ENCODE data around the gene UGCG.
"Not testable (repeated sequence)": the region's sequence is repeated elsewhere in the genome, so short reads cannot be mapped to it uniquely, and the experiment has no call there.

The UGCG gene

GRCh38 chr9:111870774-111871498 lies 25.7 kb upstream of the UGCG start:
- WGBS, 2 experiments (ENCODE audit: insufficient coverage in 2 of 2), result 100% methylated on average over 1 to 2 of the region's 3 CpGs
- Histone ChIP-seq H3K36me3 (ENCODE audit: control insufficient read depth, insufficient read depth, low read length) (no peaks in the 10 kb centered on the region), H3K27ac (ENCODE audit: low read depth, low read length, severe bottlenecking) (no peak overlapping the region), H3K4me3 (ENCODE audit: extremely low read depth, insufficient read depth, low read length, poor library complexity, severe bottlenecking) (no peak overlapping the region), H3K9me3 (ENCODE audit: control insufficient read depth, low read length) (no peaks in the 10 kb centered on the region), H3K4me1 (ENCODE audit: control insufficient read depth, insufficient read depth, low read length, poor library complexity, severe bottlenecking) (peaks cover 5% of the 10 kb centered on the region)

GRCh38 chr9:111871499-111871855 lies 25.1 kb upstream of the UGCG start:
- H3K36me3 ChIP-seq (ENCODE audit: control insufficient read depth, insufficient read depth, low read length), result no peaks in the 10 kb centered on the region
- no peak overlapping the region for H3K4me3 ChIP-seq (ENCODE audit: extremely low read depth, insufficient read depth, low read length, poor library complexity, severe bottlenecking)
- no peaks in the 10 kb centered on the region for H3K9me3 ChIP-seq (ENCODE audit: control insufficient read depth, low read length)
- WGBS, 2 experiments (ENCODE audit: insufficient coverage in 2 of 2), result 87 to 92% methylated on average over 6 of the region's 6 CpGs
- H3K4me1 ChIP-seq (ENCODE audit: control insufficient read depth, insufficient read depth, low read length, poor library complexity, severe bottlenecking), result peaks cover 8% of the 10 kb centered on the region
- no peak overlapping the region for H3K27ac ChIP-seq (ENCODE audit: low read depth, low read length, severe bottlenecking)

GRCh38 chr9:111872886-111873285 lies 23.7 kb upstream of the UGCG start:
- Histone ChIP-seq H3K4me3 (ENCODE audit: extremely low read depth, insufficient read depth, low read length, poor library complexity, severe bottlenecking) (no peak overlapping the region), H3K9me3 (ENCODE audit: control insufficient read depth, low read length) (no peaks in the 10 kb centered on the region), H3K36me3 (ENCODE audit: control insufficient read depth, insufficient read depth, low read length) (no peaks in the 10 kb centered on the region), H3K27ac (ENCODE audit: low read depth, low read length, severe bottlenecking) (no peak overlapping the region), H3K4me1 (ENCODE audit: control insufficient read depth, insufficient read depth, low read length, poor library complexity, severe bottlenecking) (peaks cover 8% of the 10 kb centered on the region)
- no CpG with 5 or more reads among the region's 3 CpGs for WGBS, 2 experiments (ENCODE audit: insufficient coverage in 2 of 2)

- H3K27ac ChIP-seq (ENCODE audit: low read depth, low read length, severe bottlenecking), result no peak overlapping the region
- H3K4me1 ChIP-seq (ENCODE audit: control insufficient read depth, insufficient read depth, low read length, poor library complexity, severe bottlenecking), result peaks cover 8% of the 10 kb centered on the region
- H3K4me3 ChIP-seq (ENCODE audit: extremely low read depth, insufficient read depth, low read length, poor library complexity, severe bottlenecking), result no peak overlapping the region
- 78 to 97% methylated on average over 3 to 4 of the region's 6 CpGs for WGBS, 2 experiments (ENCODE audit: insufficient coverage in 2 of 2)
- no peaks in the 10 kb centered on the region for H3K9me3 ChIP-seq (ENCODE audit: control insufficient read depth, low read length)
- no peaks in the 10 kb centered on the region for H3K36me3 ChIP-seq (ENCODE audit: control insufficient read depth, insufficient read depth, low read length)
Observed at GRCh38 chr9:111873901-111874300, 22.7 kb upstream of the UGCG start.

GRCh38 chr9:111874500-111874899 lies 22.1 kb upstream of the UGCG start:
- Histone ChIP-seq H3K9me3 (ENCODE audit: control insufficient read depth, low read length) (no peaks in the 10 kb centered on the region), H3K4me3 (ENCODE audit: extremely low read depth, insufficient read depth, low read length, poor library complexity, severe bottlenecking) (no peak overlapping the region), H3K4me1 (ENCODE audit: control insufficient read depth, insufficient read depth, low read length, poor library complexity, severe bottlenecking) (peaks cover 8% of the 10 kb centered on the region), H3K36me3 (ENCODE audit: control insufficient read depth, insufficient read depth, low read length) (no peaks in the 10 kb centered on the region), H3K27ac (ENCODE audit: low read depth, low read length, severe bottlenecking) (no peak overlapping the region)
- 76 to 91% methylated on average over 2 of the region's 2 CpGs for WGBS, 2 experiments (ENCODE audit: insufficient coverage in 2 of 2)

- H3K27ac ChIP-seq (ENCODE audit: low read depth, low read length, severe bottlenecking); H3K4me3 ChIP-seq (ENCODE audit: extremely low read depth, insufficient read depth, low read length, poor library complexity, severe bottlenecking): not testable (repeated sequence)
- no CpG with 5 or more reads among the region's 1 CpG for WGBS, 2 experiments (ENCODE audit: insufficient coverage in 2 of 2)
Observed at GRCh38 chr9:111875291-111875690, 21.3 kb upstream of the UGCG start.

GRCh38 chr9:111875691-111876090 lies 20.9 kb upstream of the UGCG start:
- not testable (repeated sequence) for H3K4me3 ChIP-seq (ENCODE audit: extremely low read depth, insufficient read depth, low read length, poor library complexity, severe bottlenecking); H3K9me3 ChIP-seq (ENCODE audit: control insufficient read depth, low read length); H3K4me1 ChIP-seq (ENCODE audit: control insufficient read depth, insufficient read depth, low read length, poor library complexity, severe bottlenecking); H3K27ac ChIP-seq (ENCODE audit: low read depth, low read length, severe bottlenecking); H3K36me3 ChIP-seq (ENCODE audit: control insufficient read depth, insufficient read depth, low read length)
- WGBS, 2 experiments (ENCODE audit: insufficient coverage in 2 of 2), result 80 to 83% methylated on average over 1 to 3 of the region's 3 CpGs

More at GRCh38 chr9:111875291-111875690, 21.3 kb upstream of the UGCG start:
- not testable (repeated sequence) for H3K36me3 ChIP-seq (ENCODE audit: control insufficient read depth, insufficient read depth, low read length); H3K4me1 ChIP-seq (ENCODE audit: control insufficient read depth, insufficient read depth, low read length, poor library complexity, severe bottlenecking); H3K9me3 ChIP-seq (ENCODE audit: control insufficient read depth, low read length)

GRCh38 chr9:111876179-111876578 lies 20.4 kb upstream of the UGCG start:
- no peak overlapping the region for H3K4me3 ChIP-seq (ENCODE audit: extremely low read depth, insufficient read depth, low read length, poor library complexity, severe bottlenecking)
- peaks cover 2% of the 10 kb centered on the region for H3K9me3 ChIP-seq (ENCODE audit: control insufficient read depth, low read length)
- no peaks in the 10 kb centered on the region for H3K36me3 ChIP-seq (ENCODE audit: control insufficient read depth, insufficient read depth, low read length)
- WGBS, 2 experiments (ENCODE audit: insufficient coverage in 2 of 2), result 86 to 93% methylated on average over 4 of the region's 5 CpGs
- H3K4me1 ChIP-seq (ENCODE audit: control insufficient read depth, insufficient read depth, low read length, poor library complexity, severe bottlenecking), result peaks cover 6% of the 10 kb centered on the region
- no peak overlapping the region for H3K27ac ChIP-seq (ENCODE audit: low read depth, low read length, severe bottlenecking)

GRCh38 chr9:111877420-111877819 lies 19.2 kb upstream of the UGCG start:
- no CpG with 5 or more reads among the region's 2 CpGs for WGBS, 2 experiments (ENCODE audit: insufficient coverage in 2 of 2)

GRCh38 chr9:111878946-111879345 lies 17.7 kb upstream of the UGCG start:
- Histone ChIP-seq H3K4me3 (ENCODE audit: extremely low read depth, insufficient read depth, low read length, poor library complexity, severe bottlenecking) (no peak overlapping the region), H3K27ac (ENCODE audit: low read depth, low read length, severe bottlenecking) (no peak overlapping the region), H3K9me3 (ENCODE audit: control insufficient read depth, low read length) (peaks cover 4% of the 10 kb centered on the region), H3K4me1 (ENCODE audit: control insufficient read depth, insufficient read depth, low read length, poor library complexity, severe bottlenecking) (peaks cover 5% of the 10 kb centered on the region), H3K36me3 (ENCODE audit: control insufficient read depth, insufficient read depth, low read length) (no peaks in the 10 kb centered on the region)
- whole genome bisulfite sequencing, 2 experiments (ENCODE audit: insufficient coverage in 2 of 2), result 89 to 100% methylated on average over 1 of the region's 3 CpGs

More at GRCh38 chr9:111877420-111877819, 19.2 kb upstream of the UGCG start:
- no peak overlapping the region for H3K4me3 ChIP-seq (ENCODE audit: extremely low read depth, insufficient read depth, low read length, poor library complexity, severe bottlenecking)
- H3K36me3 ChIP-seq (ENCODE audit: control insufficient read depth, insufficient read depth, low read length), result no peaks in the 10 kb centered on the region
- peaks cover 4% of the 10 kb centered on the region for H3K9me3 ChIP-seq (ENCODE audit: control insufficient read depth, low read length)
- no peak overlapping the region for H3K27ac ChIP-seq (ENCODE audit: low read depth, low read length, severe bottlenecking)
- peaks cover 5% of the 10 kb centered on the region for H3K4me1 ChIP-seq (ENCODE audit: control insufficient read depth, insufficient read depth, low read length, poor library complexity, severe bottlenecking)

- H3K4me1 ChIP-seq (ENCODE audit: control insufficient read depth, insufficient read depth, low read length, poor library complexity, severe bottlenecking), result no peaks in the 10 kb centered on the region
- no peak overlapping the region for H3K4me3 ChIP-seq (ENCODE audit: extremely low read depth, insufficient read depth, low read length, poor library complexity, severe bottlenecking)
- H3K36me3 ChIP-seq (ENCODE audit: control insufficient read depth, insufficient read depth, low read length), result no peaks in the 10 kb centered on the region
- no peaks in the 10 kb centered on the region for H3K9me3 ChIP-seq (ENCODE audit: control insufficient read depth, low read length)
- H3K27ac ChIP-seq (ENCODE audit: low read depth, low read length, severe bottlenecking), result no peak overlapping the region
- WGBS, 2 experiments (ENCODE audit: insufficient coverage in 2 of 2), result 93 to 95% methylated on average over 18 to 19 of the region's 19 CpGs
Observed at GRCh38 chr9:111886983-111887718, 9.5 kb upstream of the UGCG start.
